K562 (cell line): Measurements from ENCODE around the gene DGKB. TPM values are rescaled to one million over a fixed set of nuclear protein-coding genes. Genes with fewer than 3 reads are reported as not detected.

Experiments used
- ATAC-seq: fragments of 200-7000 bp; cut with Tn5 transposase; 3 replicates; pipeline ENCODE4 v1.9.1; 2020; ENCODE audit warnings: moderate library complexity
- BruUV-seq: library from RNA; stranded (reverse); fragments of 400-500 nt; replicated peaks from 2 replicates; lab custom pipeline; 2021; lab: Mats Ljungman, UMichigan
- CTCF ChIA-PET: fragments of 300-600 bp; formaldehyde crosslinking; extraction: SDS; loops from one replicate; lab custom pipeline; 2021; ENCODE audit warnings: low intra/inter-chr PET ratio; lab: Yijun Ruan, JAX
- POLR2A ChIA-PET: fragments of 300-600, 350-650 bp; sonication (Branson Sonifier 250); formaldehyde crosslinking; extraction: SDS; loops from one replicate; lab custom pipeline; 2021; ENCODE audit warnings: antibody characterized with exemption, inconsistent platforms; lab: Yijun Ruan, JAX
- DNase-seq, 4 experiments: peaks; one replicate each; pipeline versions ENCODE4 v3.0.0 to v3.0.0-alpha.2; 2011 to 2018; ENCODE audit warnings: low spot score in 3 of 4, mixed read lengths in 3 of 4; ENCODE audit errors: extremely low read depth in 1 of 4
- FAIRE-seq: peaks from 2 replicates; lab custom pipeline; 2011; peaks lifted over from hg19 to GRCh38; lab: Jason Lieb, UNC
- H2AFZ ChIP-seq: 2 replicates; pipeline ENCODE4 v1.6.0; 2011; ENCODE audit warnings: low read depth, low read length, control low read depth, inconsistent platforms
- H3K27ac ChIP-seq: fragments of 200-600 bp; 3 replicates; pipeline ENCODE4 v1.8.0; 2011; ENCODE audit warnings: low read depth, mild to moderate bottlenecking, control low read depth, inconsistent platforms, low read length, moderate library complexity, mixed read lengths; ENCODE audit errors: extremely low read depth
- H3K27me3 ChIP-seq, 2 experiments: fragments of 300-600 bp in 1 of 2; 2 replicates in 1 of 2; 3 replicates in 1 of 2; pipeline versions ENCODE4 v1.6.0 to v1.8.0; 2011; ENCODE audit warnings: inconsistent platforms in 2 of 2, low read length in 2 of 2, mild to moderate bottlenecking in 1 of 2, mixed read lengths in 1 of 2, moderate library complexity in 1 of 2; ENCODE audit not compliant: control insufficient read depth in 2 of 2, insufficient read depth in 2 of 2
- H3K36me3 ChIP-seq: fragments of 300-600 bp; 3 replicates; pipeline ENCODE4 v1.8.0; 2011; ENCODE audit warnings: mild to moderate bottlenecking, low read length, inconsistent platforms; ENCODE audit not compliant: control insufficient read depth, insufficient read depth
- H3K4me1 ChIP-seq, 2 experiments: fragments of 200-600 bp in 1 of 2; replicated peaks in 1 of 2; 2 replicates in 1 of 2; 3 replicates in 1 of 2; pipeline versions ENCODE4 v1.5.1 to v1.8.0; 2011; ENCODE audit warnings: inconsistent platforms in 2 of 2, low read length in 2 of 2, mild to moderate bottlenecking in 1 of 2, mixed read lengths in 1 of 2, moderate library complexity in 1 of 2; ENCODE audit not compliant: control insufficient read depth in 2 of 2, insufficient read depth in 2 of 2
- H3K4me2 ChIP-seq: 2 replicates; pipeline ENCODE4 v1.6.1; 2011; ENCODE audit warnings: low read length, control low read depth, inconsistent platforms, mixed read lengths; ENCODE audit not compliant: insufficient read depth
- H3K4me3 ChIP-seq: fragments of 200-600 bp; sonication (generic), shearing (Covaris generic); 2 replicates; pipeline ENCODE4 v1.5.1; 2016; ENCODE audit warnings: control low read depth, inconsistent platforms
- H3K79me2 ChIP-seq: fragments of 200-600 bp; 3 replicates; pipeline ENCODE4 v1.8.0; 2011; ENCODE audit warnings: low read length, inconsistent platforms; ENCODE audit not compliant: control insufficient read depth, insufficient read depth
- H3K9ac ChIP-seq, 2 experiments: 2 replicates each; pipeline versions ENCODE4 v1.6.0 to v1.6.1; 2011; ENCODE audit warnings: low read depth in 2 of 2, low read length in 2 of 2, control low read depth in 1 of 2, inconsistent platforms in 1 of 2, mild to moderate bottlenecking in 1 of 2, mixed read lengths in 1 of 2; ENCODE audit not compliant: insufficient read depth in 1 of 2
- H3K9me1 ChIP-seq: one replicate; pipeline ENCODE4 v1.6.0; 2011; ENCODE audit warnings: inconsistent platforms, mild to moderate bottlenecking, low read length, moderate library complexity; ENCODE audit not compliant: control insufficient read depth, insufficient read depth
- H3K9me3 ChIP-seq: replicated peaks from 2 replicates; pipeline ENCODE4 v1.5.1; 2011; ENCODE audit warnings: low read depth, low read length, inconsistent platforms; ENCODE audit not compliant: control insufficient read depth, insufficient read depth
- H4K20me1 ChIP-seq: replicated peaks from 2 replicates; pipeline ENCODE4 v1.6.1; 2011; ENCODE audit warnings: low read length, inconsistent platforms, mixed read lengths; ENCODE audit not compliant: control insufficient read depth, insufficient read depth
- FIP1L1 ChIP-seq: fragments of 200-400 bp; formaldehyde crosslinking; IDR thresholded peaks from 2 replicates; pipeline ENCODE4 v1.6.1; 2018; ENCODE audit warnings: mild to moderate bottlenecking, low read depth, low read length; ENCODE audit not compliant: poor library complexity, severe bottlenecking
- FOS ChIP-seq: IDR thresholded peaks from 3 replicates; pipeline ENCODE4 v1.6.1; 2011; ENCODE audit not compliant: insufficient read length; ENCODE audit errors: extremely low read depth
- LARP7 ChIP-seq: fragments of 450-650 bp; IDR thresholded peaks from 2 replicates; pipeline ENCODE4 v1.6.1; 2016
- MYNN ChIP-seq, 2 experiments: sonication (generic); formaldehyde crosslinking in 1 of 2; IDR thresholded peaks; 2 replicates each; pipeline versions ENCODE4 v1.5.0 to v1.6.1; 2016 to 2020; ENCODE audit warnings: antibody characterized with exemption in 1 of 2, missing genetic modification reagents in 1 of 2
- U2AF1 ChIP-seq: fragments of 200-400 bp; formaldehyde crosslinking; optimal IDR thresholded peaks from 2 replicates; pipeline ENCODE3; 2017; ENCODE audit warnings: mild to moderate bottlenecking, low read depth, low read length, moderate library complexity
- YBX1 ChIP-seq: fragments of 450-650 bp; IDR thresholded peaks from 2 replicates; pipeline ENCODE4 v1.7.1; 2016; ENCODE audit warnings: mild to moderate bottlenecking
- ZBTB7A ChIP-seq: IDR thresholded peaks from 2 replicates; pipeline ENCODE4 v1.6.1; 2011; ENCODE audit warnings: low read depth, mild to moderate bottlenecking, low read length, moderate library complexity, borderline replicate concordance; ENCODE audit not compliant: control insufficient read depth
- WGBS: fragments of 100-300 bp; shearing (Covaris generic); methylation state at CpG from one replicate; pipeline ENCODE4 v1.1.6; 2016; ENCODE audit warnings: low coverage, mixed read lengths; ENCODE audit not compliant: insufficient coverage; ENCODE audit errors: missing lambda C conversion rate; 5-methylcytosine and 5-hydroxymethylcytosine counted together
- in situ Hi-C: fragments of 300-500 bp; cut with MboI; formaldehyde crosslinking; loops from 4 replicates; pipeline ENCODE4 v1.15.0; 2018; ENCODE audit warnings: inconsistent platforms, mixed read lengths
- intact Hi-C: fragments of 100-400 bp; cut with micrococcal nuclease; formaldehyde crosslinking; loops from 2 replicates; pipeline ENCODE4 v1.14.2; 2022
- polyA plus RNA-seq, 8 experiments: library from polyadenylated mRNA; depleted of rRNA in 4 of 8; stranded (reverse) in 5 of 8; unstranded in 3 of 8; fragments of >200 nt; fragmentation: Nextera tagmentation in 2 of 8; fragmentation: Illumina TruSeq in 1 of 8; extraction: Ambion mirVana in 2 of 8; extraction: Trizol in 1 of 8; gene quantifications; 2 replicates each; pipeline versions ENCODE4 v1.2.1 to v1.2.3, GENCODE V29; 2011 to 2014; ENCODE audit warnings: inconsistent platforms in 1 of 8, missing spikeins in 1 of 8
- total RNA-seq, 7 experiments: library from RNA; depleted of rRNA in 6 of 7; stranded (reverse); fragments of >200 nt in 6 of 7; fragmentation: Illumina TruSeq in 2 of 7; extraction: Trizol in 2 of 7; gene quantifications; 2 replicates each; pipeline versions ENCODE4 v1.2.1 to v1.2.3, GENCODE V29; 2011 to 2021; ENCODE audit warnings: low replicate concordance in 1 of 7
- TF ChIP-seq, protein P1 (sequence below), 2 experiments: IDR thresholded peaks; 2 replicates each; pipeline ENCODE4 v1.6.1; 2012; ENCODE audit warnings: improper control_type of control experiment in 2 of 2, low read depth in 2 of 2, low read length in 2 of 2, borderline replicate concordance in 1 of 2
- TF ChIP-seq, protein P2 (sequence below): fragments of 450-650 bp; IDR thresholded peaks from 2 replicates; pipeline ENCODE4 v1.7.0; 2016; ENCODE audit warnings: borderline replicate concordance
- TF ChIP-seq, protein P3 (sequence below): sonication (generic); formaldehyde crosslinking; IDR thresholded peaks from 2 replicates; pipeline ENCODE4 v1.8.1; 2022; ENCODE audit warnings: missing genetic modification reagents
- TF ChIP-seq, protein P4 (sequence below), 2 experiments: fragments of 450-650 bp; IDR thresholded peaks; 2 replicates each; pipeline ENCODE4 v1.6.1; 2018; ENCODE audit warnings: mild to moderate bottlenecking in 2 of 2, low read depth in 1 of 2; ENCODE audit not compliant: partially characterized antibody in 2 of 2

Gene DGKB
- total and polyA plus RNA-seq, 9 of the 15 experiments (the other 6 are each of a cell fraction or from before 2014, with no cell fraction given) = 0.01 TPM; not detected in 8

DNA sequence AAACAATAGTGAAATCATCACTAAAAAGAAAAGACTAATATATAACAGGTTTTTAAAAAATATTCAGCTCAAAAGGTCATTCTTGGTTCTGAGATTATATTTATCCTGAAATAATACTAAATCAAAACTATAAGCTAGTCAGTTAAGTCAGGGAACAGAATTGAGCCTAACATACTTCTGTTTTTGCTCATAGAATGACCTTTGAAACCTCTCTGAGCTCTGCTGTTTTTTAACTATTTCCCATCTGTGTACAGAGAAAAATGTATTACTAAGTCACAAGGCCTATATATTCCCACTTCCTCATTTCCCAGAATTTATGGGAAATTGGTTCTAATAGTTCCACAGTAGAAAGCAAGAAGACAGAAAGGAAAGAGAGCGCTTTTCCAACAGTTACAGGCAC lies 566.3 kb downstream of the DGKB start:
- in situ Hi-C loops = no loop called here
- Histone ChIP-seq H3K4me3 (no peak overlapping the region), H3K9me1 (no peaks in the 10 kb centered on the region), H2AFZ (no peak overlapping the region), H3K9ac (no peak overlapping the region), H3K4me1 (no peaks in the 10 kb centered on the region), H3K79me2 (no peaks in the 10 kb centered on the region), H4K20me1 (no peaks in the 10 kb centered on the region), H3K4me2 (no peak overlapping the region), H3K36me3 (no peaks in the 10 kb centered on the region), H3K27ac (no peak overlapping the region), H3K9me3 (no peaks in the 10 kb centered on the region), H3K27me3 (no peaks in the 10 kb centered on the region)
- ChIA-PET POLR2A (interaction anchor here (0.6 kb wide), 1 partner anchor 446 kb away, joined by 3 read pairs; no protein-coding TSS in a partner anchor), CTCF (no interaction called here)
- intact Hi-C loops = no loop called here
- ATAC-seq = no peak
- BruUV-seq = no TSS peak
- FAIRE-seq = no peak
- WGBS = 0% methylated on average over 1 of the region's 1 CpG
- DNase-seq = no peak
- TF ChIP-seq ZBTB7A = no peak
- TF ChIP-seq, protein P1, sequence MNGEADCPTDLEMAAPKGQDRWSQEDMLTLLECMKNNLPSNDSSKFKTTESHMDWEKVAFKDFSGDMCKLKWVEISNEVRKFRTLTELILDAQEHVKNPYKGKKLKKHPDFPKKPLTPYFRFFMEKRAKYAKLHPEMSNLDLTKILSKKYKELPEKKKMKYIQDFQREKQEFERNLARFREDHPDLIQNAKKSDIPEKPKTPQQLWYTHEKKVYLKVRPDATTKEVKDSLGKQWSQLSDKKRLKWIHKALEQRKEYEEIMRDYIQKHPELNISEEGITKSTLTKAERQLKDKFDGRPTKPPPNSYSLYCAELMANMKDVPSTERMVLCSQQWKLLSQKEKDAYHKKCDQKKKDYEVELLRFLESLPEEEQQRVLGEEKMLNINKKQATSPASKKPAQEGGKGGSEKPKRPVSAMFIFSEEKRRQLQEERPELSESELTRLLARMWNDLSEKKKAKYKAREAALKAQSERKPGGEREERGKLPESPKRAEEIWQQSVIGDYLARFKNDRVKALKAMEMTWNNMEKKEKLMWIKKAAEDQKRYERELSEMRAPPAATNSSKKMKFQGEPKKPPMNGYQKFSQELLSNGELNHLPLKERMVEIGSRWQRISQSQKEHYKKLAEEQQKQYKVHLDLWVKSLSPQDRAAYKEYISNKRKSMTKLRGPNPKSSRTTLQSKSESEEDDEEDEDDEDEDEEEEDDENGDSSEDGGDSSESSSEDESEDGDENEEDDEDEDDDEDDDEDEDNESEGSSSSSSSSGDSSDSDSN (IDR thresholded peaks at IDR 0.05; ENCODE audit: borderline replicate concordance in 1 of 2, low read depth in 2 of 2, low read length in 2 of 2) = no peak
- TF ChIP-seq, protein P2, sequence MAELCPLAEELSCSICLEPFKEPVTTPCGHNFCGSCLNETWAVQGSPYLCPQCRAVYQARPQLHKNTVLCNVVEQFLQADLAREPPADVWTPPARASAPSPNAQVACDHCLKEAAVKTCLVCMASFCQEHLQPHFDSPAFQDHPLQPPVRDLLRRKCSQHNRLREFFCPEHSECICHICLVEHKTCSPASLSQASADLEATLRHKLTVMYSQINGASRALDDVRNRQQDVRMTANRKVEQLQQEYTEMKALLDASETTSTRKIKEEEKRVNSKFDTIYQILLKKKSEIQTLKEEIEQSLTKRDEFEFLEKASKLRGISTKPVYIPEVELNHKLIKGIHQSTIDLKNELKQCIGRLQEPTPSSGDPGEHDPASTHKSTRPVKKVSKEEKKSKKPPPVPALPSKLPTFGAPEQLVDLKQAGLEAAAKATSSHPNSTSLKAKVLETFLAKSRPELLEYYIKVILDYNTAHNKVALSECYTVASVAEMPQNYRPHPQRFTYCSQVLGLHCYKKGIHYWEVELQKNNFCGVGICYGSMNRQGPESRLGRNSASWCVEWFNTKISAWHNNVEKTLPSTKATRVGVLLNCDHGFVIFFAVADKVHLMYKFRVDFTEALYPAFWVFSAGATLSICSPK = no peak
- TF ChIP-seq U2AF1 = no peak
- TF ChIP-seq, protein P3, sequence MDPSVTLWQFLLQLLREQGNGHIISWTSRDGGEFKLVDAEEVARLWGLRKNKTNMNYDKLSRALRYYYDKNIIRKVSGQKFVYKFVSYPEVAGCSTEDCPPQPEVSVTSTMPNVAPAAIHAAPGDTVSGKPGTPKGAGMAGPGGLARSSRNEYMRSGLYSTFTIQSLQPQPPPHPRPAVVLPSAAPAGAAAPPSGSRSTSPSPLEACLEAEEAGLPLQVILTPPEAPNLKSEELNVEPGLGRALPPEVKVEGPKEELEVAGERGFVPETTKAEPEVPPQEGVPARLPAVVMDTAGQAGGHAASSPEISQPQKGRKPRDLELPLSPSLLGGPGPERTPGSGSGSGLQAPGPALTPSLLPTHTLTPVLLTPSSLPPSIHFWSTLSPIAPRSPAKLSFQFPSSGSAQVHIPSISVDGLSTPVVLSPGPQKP = no peak
- TF ChIP-seq MYNN (IDR thresholded peaks at IDR 0.05) = no peak
- TF ChIP-seq MYNN (CRISPR knock-in tag; IDR thresholded peaks at IDR 0.05) = no peak
- TF ChIP-seq FIP1L1 = no peak
- no peak for TF ChIP-seq LARP7
- no peak for TF ChIP-seq FOS
- no peak for TF ChIP-seq YBX1
- TF ChIP-seq, protein P4, sequence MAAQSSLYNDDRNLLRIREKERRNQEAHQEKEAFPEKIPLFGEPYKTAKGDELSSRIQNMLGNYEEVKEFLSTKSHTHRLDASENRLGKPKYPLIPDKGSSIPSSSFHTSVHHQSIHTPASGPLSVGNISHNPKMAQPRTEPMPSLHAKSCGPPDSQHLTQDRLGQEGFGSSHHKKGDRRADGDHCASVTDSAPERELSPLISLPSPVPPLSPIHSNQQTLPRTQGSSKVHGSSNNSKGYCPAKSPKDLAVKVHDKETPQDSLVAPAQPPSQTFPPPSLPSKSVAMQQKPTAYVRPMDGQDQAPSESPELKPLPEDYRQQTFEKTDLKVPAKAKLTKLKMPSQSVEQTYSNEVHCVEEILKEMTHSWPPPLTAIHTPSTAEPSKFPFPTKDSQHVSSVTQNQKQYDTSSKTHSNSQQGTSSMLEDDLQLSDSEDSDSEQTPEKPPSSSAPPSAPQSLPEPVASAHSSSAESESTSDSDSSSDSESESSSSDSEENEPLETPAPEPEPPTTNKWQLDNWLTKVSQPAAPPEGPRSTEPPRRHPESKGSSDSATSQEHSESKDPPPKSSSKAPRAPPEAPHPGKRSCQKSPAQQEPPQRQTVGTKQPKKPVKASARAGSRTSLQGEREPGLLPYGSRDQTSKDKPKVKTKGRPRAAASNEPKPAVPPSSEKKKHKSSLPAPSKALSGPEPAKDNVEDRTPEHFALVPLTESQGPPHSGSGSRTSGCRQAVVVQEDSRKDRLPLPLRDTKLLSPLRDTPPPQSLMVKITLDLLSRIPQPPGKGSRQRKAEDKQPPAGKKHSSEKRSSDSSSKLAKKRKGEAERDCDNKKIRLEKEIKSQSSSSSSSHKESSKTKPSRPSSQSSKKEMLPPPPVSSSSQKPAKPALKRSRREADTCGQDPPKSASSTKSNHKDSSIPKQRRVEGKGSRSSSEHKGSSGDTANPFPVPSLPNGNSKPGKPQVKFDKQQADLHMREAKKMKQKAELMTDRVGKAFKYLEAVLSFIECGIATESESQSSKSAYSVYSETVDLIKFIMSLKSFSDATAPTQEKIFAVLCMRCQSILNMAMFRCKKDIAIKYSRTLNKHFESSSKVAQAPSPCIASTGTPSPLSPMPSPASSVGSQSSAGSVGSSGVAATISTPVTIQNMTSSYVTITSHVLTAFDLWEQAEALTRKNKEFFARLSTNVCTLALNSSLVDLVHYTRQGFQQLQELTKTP (IDR thresholded peaks at IDR 0.05; ENCODE audit: low read depth in 1 of 2, partially characterized antibody in 2 of 2) = no peak
